Measurements from ENCODE around the gene CMTM3.
A peak's percentile ranks its signal among the peaks of the same experiment; 100 is the strongest.
"Not testable (repeated sequence)": the region's sequence is repeated elsewhere in the genome, so short reads cannot be mapped to it uniquely, and the experiment has no call there.

Gene CMTM3

GRCh38 chr16:66637806-66638205 lies 33.3 kb downstream of the CMTM3 start:
- DNase-seq, result no peak

GRCh38 chr16:66639091-66639885 lies 34.8 kb downstream of the CMTM3 start:
- no peak for DNase-seq

GRCh38 chr16:66640724-66641314 lies 36.3 kb downstream of the CMTM3 start:
- no peak for DNase-seq

GRCh38 chr16:66641387-66641786 lies 36.9 kb downstream of the CMTM3 start:
- no peak for DNase-seq

GRCh38 chr16:66647866-66648265 lies 43.4 kb downstream of the CMTM3 start:
- no peak for DNase-seq

DNA sequence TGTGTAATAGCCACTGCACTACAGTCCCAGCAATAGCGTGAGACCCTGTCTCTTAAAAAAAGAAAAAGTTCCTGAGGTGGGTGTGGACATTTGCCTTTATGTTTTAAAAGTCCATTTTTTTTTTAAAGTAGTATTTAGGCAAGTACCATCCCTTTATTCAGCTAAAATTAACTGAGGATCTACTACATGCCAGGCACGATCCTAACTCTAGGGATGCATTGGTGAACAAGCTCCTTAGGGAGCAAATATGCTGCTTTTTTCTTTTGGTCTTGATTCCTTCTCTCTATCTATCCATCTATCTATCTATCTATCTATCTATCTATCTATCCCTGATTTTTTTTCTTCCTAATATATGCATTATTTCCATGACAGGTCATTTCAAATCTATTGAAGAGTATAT lies 44.7 kb downstream of the CMTM3 start:
- DNase-seq, result no peak

GRCh38 chr16:66649636-66650205 lies 45.2 kb downstream of the CMTM3 start:
- no peak for DNase-seq

GRCh38 chr16:66650707-66651473 lies 46.4 kb downstream of the CMTM3 start:
- DNase-seq, result peak; percentile 60

GRCh38 chr16:66651474-66651765 lies 46.9 kb downstream of the CMTM3 start:
- no peak for DNase-seq

GRCh38 chr16:66651965-66652364 lies 47.5 kb downstream of the CMTM3 start:
- no peak for DNase-seq

DNA sequence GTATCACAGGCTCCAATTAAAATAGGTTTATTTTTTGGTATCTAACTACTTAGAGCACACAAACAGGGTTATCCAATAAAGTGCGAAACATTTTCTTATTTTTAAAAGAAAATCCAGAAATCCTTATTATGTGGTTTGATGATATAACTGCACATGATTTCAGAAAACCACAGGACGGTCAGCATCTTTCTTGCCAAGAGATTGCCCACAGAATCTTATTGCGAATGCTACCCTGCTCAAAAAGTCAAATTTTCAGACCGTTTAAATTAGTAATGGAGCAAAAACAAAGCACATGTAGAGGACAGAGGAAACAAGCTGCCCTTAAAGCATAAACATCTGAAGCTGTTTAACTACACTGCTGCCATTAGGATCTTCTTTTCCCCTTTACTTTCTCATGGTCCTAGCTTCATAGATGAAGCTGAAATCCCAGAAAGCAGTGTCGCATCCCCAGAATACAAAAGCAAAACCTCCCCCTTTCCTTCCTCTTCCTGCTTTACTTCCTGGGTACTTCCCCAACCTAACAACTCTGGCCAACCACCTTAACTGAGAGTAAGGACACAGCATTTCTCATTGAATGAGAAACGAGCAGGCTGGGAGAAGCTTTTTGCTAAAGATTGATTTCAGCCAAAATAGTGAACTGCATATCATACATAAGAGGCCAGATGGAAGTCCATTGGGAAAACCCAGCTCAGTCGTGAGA lies 48.3 kb downstream of the CMTM3 start:
- no peak for DNase-seq

GRCh38 chr16:66653581-66654350 lies 49.3 kb downstream of the CMTM3 start:
- no peak for DNase-seq

- DNase-seq, result no peak
These were observed 52.0 kb downstream of the CMTM3 start for GRCh38 chr16:66656547-66656946.

GRCh38 chr16:66658143-66658859 lies 53.8 kb downstream of the CMTM3 start:
- no peak for DNase-seq

- no peak for DNase-seq
These were observed 54.3 kb downstream of the CMTM3 start for GRCh38 chr16:66658860-66659190.

- peak; percentile 15 for DNase-seq
These were observed 56.1 kb downstream of the CMTM3 start for GRCh38 chr16:66660422-66661209.

- DNase-seq, result no peak
These were observed 56.7 kb downstream of the CMTM3 start for GRCh38 chr16:66661210-66661560.

- DNase-seq, result not testable (repeated sequence)
These were observed 57.3 kb downstream of the CMTM3 start for GRCh38 chr16:66661671-66662346.

GRCh38 chr16:66662445-66663194 lies 58.1 kb downstream of the CMTM3 start:
- no peak for DNase-seq

Measured in NCI-H510A (cell line).